Measurements from ENCODE around the gene RPL28.
A peak's percentile ranks its signal among the peaks of the same experiment; 100 is the strongest.
"Not testable (repeated sequence)": the region's sequence is repeated elsewhere in the genome, so short reads cannot be mapped to it uniquely, and the experiment has no call there.

The RPL28 gene

GRCh38 chr19:55398200-55398925 lies 12.6 kb downstream of the RPL28 start:
- no peak for DNase-seq

- DNase-seq, result no peak
Measured at GRCh38 chr19:55400281-55401087, 14.8 kb downstream of the RPL28 start.

- DNase-seq, result not testable (repeated sequence)
Measured at GRCh38 chr19:55401390-55401789, 15.7 kb downstream of the RPL28 start.

GRCh38 chr19:55402509-55402908 lies 16.8 kb downstream of the RPL28 start:
- DNase-seq, result no peak

- DNase-seq, result no peak
Measured at GRCh38 chr19:55405638-55406037, 19.9 kb downstream of the RPL28 start.

- no peak for DNase-seq
Measured at GRCh38 chr19:55406091-55406825, 20.5 kb downstream of the RPL28 start.

- no peak for DNase-seq
Measured at GRCh38 chr19:55406826-55407549, 21.3 kb downstream of the RPL28 start.

GRCh38 chr19:55407550-55407799 lies 21.7 kb downstream of the RPL28 start, which contains the start of gene UBE2S:
TSS of gene UBE2S (minus strand) at chr19:55407788. CDS start at chr19:55407589, 199 bp downstream.
- not testable (repeated sequence) for DNase-seq

- peak; percentile 78 for DNase-seq
Measured at GRCh38 chr19:55407800-55408532, 22.2 kb downstream of the RPL28 start.

GRCh38 chr19:55408533-55408872 lies 22.8 kb downstream of the RPL28 start:
- DNase-seq, result no peak

- DNase-seq, result not testable (repeated sequence)
Measured at GRCh38 chr19:55409179-55409578, 23.4 kb downstream of the RPL28 start.

- DNase-seq, result no peak
Measured at GRCh38 chr19:55410168-55410567, 24.4 kb downstream of the RPL28 start.

- no peak for DNase-seq
Measured at GRCh38 chr19:55418185-55418584, 32.5 kb downstream of the RPL28 start.

- no peak for DNase-seq
Measured at GRCh38 chr19:55419103-55419502, 33.4 kb downstream of the RPL28 start.

- no peak for DNase-seq
Measured at GRCh38 chr19:55419624-55420236, 34.0 kb downstream of the RPL28 start.

GRCh38 chr19:55421281-55421680 lies 35.5 kb downstream of the RPL28 start:
- DNase-seq, result not testable (repeated sequence)

GRCh38 chr19:55423225-55424005 lies 37.7 kb downstream of the RPL28 start:
- DNase-seq, result no peak

GRCh38 chr19:55424518-55424917 lies 38.8 kb downstream of the RPL28 start:
- no peak for DNase-seq

- DNase-seq, result no peak
Measured at GRCh38 chr19:55426042-55426441, 40.3 kb downstream of the RPL28 start.

GRCh38 chr19:55431183-55431582 lies 45.5 kb downstream of the RPL28 start:
- DNase-seq, result no peak
